SK-N-MC (cell line): ENCODE results near the gene OR2A5.

Experiments used
- DNase-seq: peaks from one replicate; pipeline ENCODE4 v3.0.0-alpha.2; 2011; ENCODE audit warnings: low read depth, low spot score
- H3K27ac ChIP-seq: fragments of 200-600 bp; sonication (generic); 2 replicates; pipeline ENCODE4 v1.5.1; 2016; ENCODE audit warnings: mixed run types
- H3K36me3 ChIP-seq: fragments of 200-600 bp; sonication (generic); 2 replicates; pipeline ENCODE4 v1.6.1; 2017; ENCODE audit warnings: antibody characterized with exemption, low read length, mixed read lengths; ENCODE audit not compliant: insufficient read depth
- H3K4me3 ChIP-seq: fragments of 200-600 bp; sonication (generic); 2 replicates; pipeline ENCODE4 v1.5.1; 2016
- H3K9ac ChIP-seq: fragments of 200-600 bp; sonication (generic); 2 replicates; pipeline ENCODE4 v1.8.0; 2017; ENCODE audit warnings: mixed run types, mixed read lengths; ENCODE audit not compliant: insufficient read length
- H3K9me3 ChIP-seq: fragments of 200-600 bp; sonication (generic); 2 replicates; pipeline ENCODE4 v1.6.1; 2017; ENCODE audit warnings: low read depth, mild to moderate bottlenecking, antibody characterized with exemption, low read length, moderate library complexity, mixed read lengths
- EZH2 ChIP-seq: fragments of 200-600 bp; sonication (generic); IDR thresholded peaks from one replicate; pipeline ENCODE4 v1.6.1; 2017; ENCODE audit warnings: antibody characterized with exemption
- FOXP2 ChIP-seq: optimal IDR thresholded peaks from 2 replicates; pipeline ENCODE3; 2011; ENCODE audit warnings: mild to moderate bottlenecking, moderate library complexity; ENCODE audit not compliant: insufficient read depth; ENCODE audit errors: extremely low read length, control extremely low read depth
- POLR2AphosphoS5 ChIP-seq: IDR thresholded peaks from 2 replicates; pipeline ENCODE4 v1.6.1; 2012; ENCODE audit warnings: mild to moderate bottlenecking, low read depth, low read length, borderline replicate concordance

OR2A5 gene

GRCh38 chr7:144086730-144087129 lies 38.0 kb downstream of the OR2A5 start:
- no peak overlapping the region for H3K27ac ChIP-seq
- DNase-seq = no peak
- no peaks in the 10 kb centered on the region for H3K9me3 ChIP-seq
- TF ChIP-seq FOXP2 = no peak
- TF ChIP-seq POLR2AphosphoS5 = no peak
- TF ChIP-seq EZH2 = no peak
- H3K36me3 ChIP-seq = no peaks in the 10 kb centered on the region
- no peak overlapping the region for H3K9ac ChIP-seq
- H3K4me3 ChIP-seq = no peak overlapping the region

- Histone ChIP-seq H3K9ac (no peak overlapping the region), H3K9me3 (no peaks in the 10 kb centered on the region), H3K4me3 (no peak overlapping the region), H3K36me3 (no peaks in the 10 kb centered on the region), H3K27ac (no peak overlapping the region)
- TF ChIP-seq EZH2 (no peak), POLR2AphosphoS5 (no peak), FOXP2 (no peak)
- DNase-seq = no peak
Observed at GRCh38 chr7:144087230-144087629, 38.5 kb downstream of the OR2A5 start.

- DNase-seq = no peak
- Histone ChIP-seq H3K9me3 (no peaks in the 10 kb centered on the region), H3K27ac (no peak overlapping the region), H3K4me3 (no peak overlapping the region), H3K9ac (no peak overlapping the region), H3K36me3 (no peaks in the 10 kb centered on the region)
- TF ChIP-seq POLR2AphosphoS5 (no peak), EZH2 (no peak), FOXP2 (no peak)
Observed at GRCh38 chr7:144090667-144091066, 41.9 kb downstream of the OR2A5 start.

- Histone ChIP-seq H3K4me3 (no peak overlapping the region), H3K27ac (no peak overlapping the region), H3K9ac (no peak overlapping the region), H3K36me3 (no peaks in the 10 kb centered on the region), H3K9me3 (no peaks in the 10 kb centered on the region)
- DNase-seq = no peak
- TF ChIP-seq FOXP2 (no peak), POLR2AphosphoS5 (no peak), EZH2 (no peak)
Observed at GRCh38 chr7:144098776-144099175, 50.0 kb downstream of the OR2A5 start.

- no peak overlapping the region for H3K9ac ChIP-seq
- no peaks in the 10 kb centered on the region for H3K9me3 ChIP-seq
- no peak for DNase-seq
- no peaks in the 10 kb centered on the region for H3K36me3 ChIP-seq
- H3K4me3 ChIP-seq = no peak overlapping the region
- H3K27ac ChIP-seq = no peak overlapping the region
- TF ChIP-seq EZH2 (no peak), FOXP2 (no peak), POLR2AphosphoS5 (no peak)
Observed at GRCh38 chr7:144100607-144101006, 51.9 kb downstream of the OR2A5 start.

GRCh38 chr7:144102041-144102440 lies 53.3 kb downstream of the OR2A5 start:
- DNase-seq = no peak
- TF ChIP-seq EZH2 (no peak), FOXP2 (no peak), POLR2AphosphoS5 (no peak)
- H3K9ac ChIP-seq = no peak overlapping the region
- H3K27ac ChIP-seq = no peak overlapping the region
- H3K4me3 ChIP-seq = no peak overlapping the region
- no peaks in the 10 kb centered on the region for H3K9me3 ChIP-seq
- H3K36me3 ChIP-seq = no peaks in the 10 kb centered on the region

GRCh38 chr7:144105211-144105610 lies 56.5 kb downstream of the OR2A5 start:
- no peak for TF ChIP-seq POLR2AphosphoS5
- TF ChIP-seq FOXP2 = no peak
- TF ChIP-seq EZH2 = no peak
- Histone ChIP-seq H3K4me3 (no peak overlapping the region), H3K9me3 (no peaks in the 10 kb centered on the region), H3K9ac (no peak overlapping the region), H3K36me3 (no peaks in the 10 kb centered on the region), H3K27ac (no peak overlapping the region)
- no peak for DNase-seq
